GM21529 (cell line): ENCODE results near the gene LMX1A.

Source experiments
- ATAC-seq: cut with Tn5 transposase; IDR thresholded peaks from one replicate; pipeline ENCODE4 v1.9.1; 2021; ENCODE audit not compliant: unreplicated experiment

LMX1A gene

DNA sequence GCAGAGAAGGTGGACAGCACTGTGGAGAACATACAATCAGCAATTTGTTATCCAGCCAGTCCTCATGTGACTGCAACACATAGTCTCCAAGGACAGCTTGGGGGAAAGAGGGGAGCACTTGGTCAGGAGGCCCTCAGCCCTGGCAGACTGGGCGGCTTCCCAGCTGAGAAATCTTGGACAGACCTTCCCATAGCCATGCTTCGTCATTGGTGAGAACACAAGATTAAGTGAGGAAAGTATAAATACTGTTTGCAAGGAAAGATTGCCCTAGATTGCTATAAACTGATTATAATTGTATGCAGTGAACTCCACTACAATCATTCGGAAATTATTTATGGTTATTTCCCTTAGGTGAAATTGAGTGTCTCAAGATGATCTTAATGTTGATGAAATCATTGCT, 131.5 kb downstream of the LMX1A start:
- no peak for ATAC-seq

DNA sequence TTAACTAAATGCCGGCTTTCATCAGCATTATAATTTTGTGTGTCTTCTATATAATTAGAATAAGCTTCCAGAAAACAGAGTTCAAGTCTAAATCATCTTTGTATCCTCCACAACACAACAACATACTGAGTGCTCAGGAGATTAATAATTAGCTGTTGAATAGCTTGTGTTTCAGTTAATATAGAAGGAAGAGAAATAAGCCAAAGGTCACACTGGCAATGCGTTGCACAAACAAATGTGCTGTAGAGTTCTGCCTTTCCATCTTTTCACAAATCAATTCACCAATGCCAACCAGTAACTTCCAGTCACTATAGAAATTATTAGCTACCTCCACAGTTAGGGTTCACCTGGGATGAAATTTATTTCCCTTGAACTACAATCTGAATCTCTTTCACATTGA, 132.0 kb downstream of the LMX1A start:
- ATAC-seq = no peak

- ATAC-seq = no peak
These were observed 133.9 kb downstream of the LMX1A start for GRCh38 chr1:165222580-165222979.

DNA sequence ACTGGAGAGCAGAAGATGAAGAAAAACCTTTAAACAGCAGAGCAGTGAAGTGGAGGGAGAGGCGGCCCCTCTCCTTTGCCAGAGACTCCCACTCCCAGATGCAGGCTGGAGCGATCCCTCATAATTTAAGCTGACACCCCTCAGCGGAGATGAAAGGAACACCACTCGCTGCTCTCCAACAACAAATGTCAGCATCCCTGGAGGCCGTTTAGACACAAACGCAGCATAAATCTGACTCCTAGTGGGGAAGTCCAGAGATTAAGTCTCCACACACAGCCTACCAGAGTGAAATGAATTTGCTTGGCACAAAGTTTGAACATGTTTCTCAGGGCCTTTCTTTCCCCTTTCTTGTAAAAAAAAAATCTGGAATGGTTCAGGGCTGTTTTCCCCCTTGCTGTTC, 137.8 kb downstream of the LMX1A start:
- ATAC-seq = no peak

DNA sequence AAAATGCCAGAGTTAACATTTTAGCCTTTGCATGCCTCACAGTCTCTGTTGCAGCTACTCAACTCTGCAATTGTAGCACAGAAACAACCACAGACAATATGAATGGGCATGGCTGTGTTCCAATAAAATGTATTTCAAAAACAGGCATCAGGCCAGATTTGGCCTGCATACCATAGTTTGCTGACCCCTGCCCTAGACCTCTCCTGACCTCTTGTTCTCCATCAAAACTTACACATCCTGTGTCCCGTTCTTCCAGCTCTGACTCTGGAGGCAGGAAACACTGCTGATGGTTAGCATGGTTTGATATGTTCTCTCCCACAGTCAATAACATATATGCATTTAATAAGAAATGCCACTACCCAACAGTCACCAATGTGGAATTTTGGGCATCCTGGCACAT, 138.6 kb downstream of the LMX1A start:
- no peak for ATAC-seq

GRCh38 chr1:165216254-165216653, 140.3 kb downstream of the LMX1A start:
- no peak for ATAC-seq

DNA sequence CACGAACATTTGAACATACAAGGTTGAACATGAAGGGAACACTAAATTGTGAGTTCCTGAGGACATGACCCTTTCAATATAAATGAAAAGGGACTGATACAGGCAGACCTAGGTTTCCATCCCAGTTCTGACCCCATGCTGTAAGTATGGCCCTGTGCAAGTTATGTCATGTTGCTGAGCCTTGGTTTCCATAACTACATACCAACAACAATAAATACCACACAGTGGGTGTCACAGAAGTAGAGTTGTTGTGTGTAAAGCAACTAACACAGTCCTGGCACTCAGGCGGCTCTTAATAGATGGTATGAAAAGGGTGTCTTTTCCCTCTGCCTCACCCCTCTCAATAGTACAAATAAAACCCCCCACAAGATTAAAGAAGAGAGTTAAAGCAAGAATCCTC, 140.8 kb downstream of the LMX1A start:
- ATAC-seq = no peak

DNA sequence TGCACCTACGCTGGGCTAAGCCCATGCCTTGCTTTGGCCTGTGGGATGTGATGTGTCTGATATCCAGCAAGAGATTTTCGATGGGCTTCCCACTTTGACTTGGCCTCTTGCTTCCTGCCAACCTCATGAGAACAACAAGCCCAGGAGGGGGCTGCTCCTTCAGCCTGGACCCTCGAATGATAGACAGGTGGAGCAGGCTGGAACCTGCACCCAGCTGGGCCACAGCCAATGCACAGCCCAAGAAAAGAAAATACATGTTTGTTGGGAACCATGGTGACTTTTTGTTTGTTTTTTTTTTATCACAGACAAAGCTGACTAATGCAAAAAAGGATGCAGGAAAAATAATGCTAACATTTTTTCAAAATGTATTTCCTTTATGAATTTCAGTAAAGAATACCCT, 144.3 kb downstream of the LMX1A start:
- ATAC-seq = no peak

DNA sequence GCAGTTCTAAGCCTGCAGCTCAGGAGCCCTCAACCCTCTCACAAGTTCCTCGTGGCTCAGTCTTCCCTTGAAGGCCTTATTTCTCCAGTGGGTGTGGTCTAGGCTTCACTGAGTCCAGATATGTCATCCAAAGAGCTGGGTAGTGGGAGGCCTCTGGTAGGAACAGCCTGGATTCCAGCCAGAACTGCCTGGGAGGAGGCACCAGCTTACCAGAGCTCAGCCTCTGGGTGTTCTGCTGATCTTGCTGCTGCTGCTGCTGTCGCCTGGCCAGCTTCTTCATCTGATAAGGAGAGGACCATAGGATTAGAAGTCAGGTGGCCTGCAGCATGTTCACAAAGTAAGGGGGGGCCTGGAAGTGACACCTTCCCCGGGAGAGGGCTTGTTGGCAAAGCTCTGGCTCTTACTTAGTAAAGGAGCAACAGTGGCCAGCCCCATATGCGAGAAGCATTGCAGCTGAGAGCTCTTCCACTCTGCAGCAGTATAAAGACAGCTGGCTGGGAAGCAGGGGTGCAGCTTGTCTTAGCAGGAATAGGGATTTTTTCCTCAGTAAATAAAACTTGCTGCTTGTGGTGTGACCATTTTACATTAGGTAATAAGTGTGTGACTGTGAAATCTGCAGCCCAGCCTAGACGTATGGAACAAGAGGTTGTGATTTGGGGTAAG, 148.5 kb downstream of the LMX1A start:
- ATAC-seq = no peak

GRCh38 chr1:165205145-165205544, 151.4 kb downstream of the LMX1A start:
- ATAC-seq = no peak

- ATAC-seq = no peak
These were observed 152.0 kb downstream of the LMX1A start for GRCh38 chr1:165204548-165204947.

DNA sequence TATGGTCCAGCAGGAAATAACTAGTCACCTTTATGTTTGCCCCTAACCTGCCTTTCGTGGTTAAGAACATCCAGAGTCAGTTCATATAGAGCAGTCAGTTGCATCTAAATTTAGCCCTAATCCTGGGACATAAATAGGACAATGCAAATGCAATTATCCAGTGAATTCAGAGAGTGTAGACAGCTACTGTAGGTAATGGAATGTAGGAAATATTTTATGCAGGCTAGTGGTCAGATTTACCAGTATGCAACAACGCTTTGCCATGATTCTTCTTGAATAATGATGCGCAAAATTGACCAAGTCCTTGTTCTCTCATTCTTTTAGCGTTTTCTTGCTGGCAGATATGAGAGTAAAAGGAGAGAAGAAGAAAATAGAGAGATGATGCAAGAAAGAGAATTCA, 165.4 kb downstream of the LMX1A start:
- no peak for ATAC-seq

DNA sequence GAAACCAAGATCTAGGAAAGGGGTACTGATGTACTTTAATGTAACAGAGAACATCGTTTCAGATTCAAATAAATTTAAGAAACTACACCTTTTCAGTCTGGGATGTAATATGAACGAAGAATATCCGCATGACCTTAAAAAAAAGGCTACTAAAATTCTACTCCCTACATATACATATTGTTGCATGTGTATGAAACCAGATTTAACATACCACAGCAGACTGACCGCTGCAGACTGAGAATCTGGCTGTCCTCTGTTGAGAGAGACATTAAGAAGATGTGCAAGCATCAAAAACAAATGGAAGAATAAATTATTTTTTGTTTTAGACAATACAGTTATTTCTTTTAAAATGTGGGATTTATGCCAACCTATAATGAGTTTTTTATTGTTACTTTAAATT, 166.6 kb downstream of the LMX1A start:
- ATAC-seq = no peak

DNA sequence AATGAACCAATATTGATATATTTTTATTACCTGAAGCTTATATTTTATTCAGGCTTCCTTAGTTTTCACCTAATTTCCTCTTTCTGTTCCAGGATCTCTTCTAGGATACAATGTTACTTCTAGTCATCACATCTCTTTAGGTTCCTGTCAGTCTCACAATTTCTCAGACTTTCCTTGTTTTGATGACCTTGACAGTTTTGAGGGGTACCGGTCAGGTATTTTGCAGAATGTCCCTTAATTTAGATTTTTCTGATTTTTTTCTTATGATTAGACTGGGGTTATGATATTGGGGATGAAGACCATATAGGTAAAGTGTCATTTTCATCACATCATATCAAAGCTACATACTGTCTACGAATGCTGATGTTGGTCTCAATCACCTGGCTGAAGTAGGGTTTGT, 167.5 kb downstream of the LMX1A start:
- ATAC-seq = no peak

GRCh38 chr1:165187031-165188009, 169.2 kb downstream of the LMX1A start:
- ATAC-seq = no peak

DNA sequence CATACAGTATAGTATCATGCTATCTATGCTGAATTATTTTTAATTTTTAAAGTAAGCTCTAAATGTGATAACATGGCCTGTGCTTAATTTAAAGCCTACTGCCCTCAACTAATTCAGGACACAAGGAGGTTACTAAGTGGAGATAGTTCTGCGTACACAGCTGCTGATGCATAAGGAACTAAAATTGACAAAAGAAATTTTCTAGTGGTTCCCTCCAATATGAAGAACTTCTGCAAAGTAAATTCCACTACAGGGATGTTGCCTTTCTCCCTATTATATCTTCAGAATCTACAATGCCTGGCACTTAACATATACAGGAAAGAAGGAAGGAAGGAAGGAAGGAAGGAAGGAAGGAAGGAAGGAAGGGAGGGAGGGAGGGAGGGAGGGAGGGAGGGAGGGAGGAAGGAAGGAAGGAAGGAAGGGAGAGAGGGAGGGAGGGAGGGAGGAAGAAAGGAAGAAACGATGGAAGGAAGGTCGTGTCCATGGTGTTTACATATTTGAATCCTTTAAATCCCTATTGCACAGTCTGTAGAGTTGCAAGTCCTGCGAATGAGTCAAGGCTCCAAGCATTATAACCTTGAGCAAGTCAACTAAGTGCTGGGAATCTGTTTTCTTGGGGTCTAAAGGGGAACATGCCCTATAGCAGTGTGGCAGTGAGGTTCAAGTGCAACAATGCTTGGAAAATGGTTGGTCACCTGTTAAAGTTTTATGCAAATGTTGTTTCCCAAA, 171.2 kb downstream of the LMX1A start:
- ATAC-seq = no peak

DNA sequence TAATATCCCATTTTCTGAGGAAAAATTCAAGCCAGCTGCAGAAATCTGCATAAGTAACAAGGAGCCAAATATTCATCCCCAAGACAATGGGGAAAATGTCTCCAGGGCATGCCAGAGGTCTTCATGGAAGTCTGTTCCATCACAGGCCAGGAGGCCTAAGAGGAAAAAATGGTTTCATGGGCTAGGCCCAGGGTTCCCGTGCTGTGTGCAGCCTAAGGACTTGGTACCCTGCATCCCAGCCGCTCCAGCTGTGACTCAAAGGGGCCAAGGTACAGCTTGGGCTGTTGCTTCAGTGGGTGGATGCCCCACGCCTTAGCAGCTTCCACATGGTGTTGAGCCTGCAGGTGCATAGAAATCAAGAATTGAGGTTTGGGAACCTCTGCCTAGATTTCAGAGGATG, 173.5 kb downstream of the LMX1A start:
- ATAC-seq = no peak

DNA sequence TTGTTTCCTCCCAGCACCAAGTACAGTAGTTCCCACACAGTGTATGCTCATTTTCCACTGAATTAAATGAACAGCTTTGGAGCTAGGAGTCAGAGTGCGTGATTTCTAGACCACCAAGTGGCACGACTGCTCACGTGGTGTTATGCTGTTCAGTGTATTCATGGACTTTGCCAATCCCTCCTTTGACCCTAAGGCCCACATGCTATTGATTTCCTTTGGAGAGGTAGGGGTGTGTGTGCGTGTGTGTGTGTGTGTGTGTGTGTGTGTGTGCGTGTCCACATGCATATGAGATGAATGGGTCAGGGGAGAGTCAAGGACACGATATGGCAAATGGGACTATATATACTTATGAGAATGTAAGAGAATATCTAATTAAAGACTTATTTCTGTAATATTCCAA, 177.2 kb downstream of the LMX1A start:
- ATAC-seq = no peak

DNA sequence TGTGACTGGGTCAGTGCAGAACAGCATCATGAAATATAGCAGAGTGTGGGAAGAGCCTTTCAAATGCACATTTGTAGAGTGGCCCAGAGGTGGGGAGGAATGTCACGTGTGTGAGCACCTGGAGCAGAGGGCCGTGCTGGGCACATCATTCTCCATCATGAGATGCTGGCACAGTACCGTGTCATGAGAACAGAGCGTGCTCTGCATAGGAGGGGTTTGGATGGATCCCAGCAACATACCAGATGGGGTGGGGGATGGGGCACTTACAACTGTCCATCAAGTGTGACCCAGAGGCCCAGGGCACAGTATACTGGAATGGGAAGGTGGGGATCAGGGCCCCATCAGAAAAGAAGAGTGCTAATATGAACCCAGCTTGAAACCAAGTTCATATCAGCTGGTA, 182.0 kb downstream of the LMX1A start:
- ATAC-seq = no peak

GRCh38 chr1:165173818-165174217, 182.7 kb downstream of the LMX1A start:
- ATAC-seq = no peak

GRCh38 chr1:165173409-165173808, 183.1 kb downstream of the LMX1A start:
- ATAC-seq = no peak

- ATAC-seq = no peak
These were observed 183.8 kb downstream of the LMX1A start for GRCh38 chr1:165172666-165173065.
